Measurements from ENCODE around the gene HES5.

Gene HES5

GRCh38 chr1:2527556-2527860 is 2.6 kb downstream of the HES5 start:
- peaks cover 23% of the 10 kb centered on the region for H3K4me1 ChIP-seq (ENCODE audit: control insufficient read depth, low read length)
- no peak overlapping the region for H3K4me3 ChIP-seq (ENCODE audit: low read length)
- H3K79me2 ChIP-seq (ENCODE audit: control insufficient read depth, low read length): peaks cover 35% of the 10 kb centered on the region
- TF ChIP-seq, protein P1, sequence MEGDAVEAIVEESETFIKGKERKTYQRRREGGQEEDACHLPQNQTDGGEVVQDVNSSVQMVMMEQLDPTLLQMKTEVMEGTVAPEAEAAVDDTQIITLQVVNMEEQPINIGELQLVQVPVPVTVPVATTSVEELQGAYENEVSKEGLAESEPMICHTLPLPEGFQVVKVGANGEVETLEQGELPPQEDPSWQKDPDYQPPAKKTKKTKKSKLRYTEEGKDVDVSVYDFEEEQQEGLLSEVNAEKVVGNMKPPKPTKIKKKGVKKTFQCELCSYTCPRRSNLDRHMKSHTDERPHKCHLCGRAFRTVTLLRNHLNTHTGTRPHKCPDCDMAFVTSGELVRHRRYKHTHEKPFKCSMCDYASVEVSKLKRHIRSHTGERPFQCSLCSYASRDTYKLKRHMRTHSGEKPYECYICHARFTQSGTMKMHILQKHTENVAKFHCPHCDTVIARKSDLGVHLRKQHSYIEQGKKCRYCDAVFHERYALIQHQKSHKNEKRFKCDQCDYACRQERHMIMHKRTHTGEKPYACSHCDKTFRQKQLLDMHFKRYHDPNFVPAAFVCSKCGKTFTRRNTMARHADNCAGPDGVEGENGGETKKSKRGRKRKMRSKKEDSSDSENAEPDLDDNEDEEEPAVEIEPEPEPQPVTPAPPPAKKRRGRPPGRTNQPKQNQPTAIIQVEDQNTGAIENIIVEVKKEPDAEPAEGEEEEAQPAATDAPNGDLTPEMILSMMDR (IDR thresholded peaks at IDR 0.05; ENCODE audit: low read depth, low read length, poor library complexity, severe bottlenecking): no peak
- no peak for TF ChIP-seq EZH2phosphoT487 (IDR thresholded peaks at IDR 0.05; ENCODE audit: borderline replicate concordance, low read length)
- no peaks in the 10 kb centered on the region for H3F3A ChIP-seq (ENCODE audit: control insufficient read depth, insufficient read depth)
- no peak overlapping the region for H3K27ac ChIP-seq (ENCODE audit: low read depth, low read length)
- no peaks in the 10 kb centered on the region for H3K9me2 ChIP-seq (replicated peaks; ENCODE audit: control insufficient read depth, low read length)
- peaks cover 7% of the 10 kb centered on the region for H3K36me3 ChIP-seq (ENCODE audit: control insufficient read depth, low read length)
- H3K27me3 ChIP-seq (ENCODE audit: control insufficient read depth, low read length): peaks cover 49% of the 10 kb centered on the region
- H3K9me3 ChIP-seq (ENCODE audit: control insufficient read depth, insufficient read depth, low read length): no peaks in the 10 kb centered on the region
- H4K20me1 ChIP-seq (ENCODE audit: control insufficient read depth, insufficient read depth, low read depth, low read length): peaks cover 22% of the 10 kb centered on the region
- H3K4me2 ChIP-seq (ENCODE audit: low read length): no peak overlapping the region

- Histone ChIP-seq H3K79me2 (ENCODE audit: control insufficient read depth, low read length) (peaks cover 41% of the 10 kb centered on the region), H3K4me1 (ENCODE audit: control insufficient read depth, low read length) (peaks cover 23% of the 10 kb centered on the region), H3K4me2 (ENCODE audit: low read length) (peak overlapping the region; percentile 65), H4K20me1 (ENCODE audit: control insufficient read depth, insufficient read depth, low read depth, low read length) (peaks cover 24% of the 10 kb centered on the region), H3K36me3 (ENCODE audit: control insufficient read depth, low read length) (peaks cover 11% of the 10 kb centered on the region), H3K9me3 (ENCODE audit: control insufficient read depth, insufficient read depth, low read length) (no peaks in the 10 kb centered on the region), H3K27me3 (ENCODE audit: control insufficient read depth, low read length) (peaks cover 49% of the 10 kb centered on the region), H3F3A (ENCODE audit: control insufficient read depth, insufficient read depth) (no peaks in the 10 kb centered on the region), H3K9me2 (replicated peaks; ENCODE audit: control insufficient read depth, low read length) (no peaks in the 10 kb centered on the region), H3K27ac (ENCODE audit: low read depth, low read length) (no peak overlapping the region), H3K4me3 (ENCODE audit: low read length) (peak overlapping the region; percentile 70)
- TF ChIP-seq, protein P1 (IDR thresholded peaks at IDR 0.05; ENCODE audit: low read depth, low read length, poor library complexity, severe bottlenecking): no peak
- TF ChIP-seq EZH2phosphoT487 (IDR thresholded peaks at IDR 0.05; ENCODE audit: borderline replicate concordance, low read length): no peak
Measured at GRCh38 chr1:2526824-2527555, 3.1 kb downstream of the HES5 start.

DNA sequence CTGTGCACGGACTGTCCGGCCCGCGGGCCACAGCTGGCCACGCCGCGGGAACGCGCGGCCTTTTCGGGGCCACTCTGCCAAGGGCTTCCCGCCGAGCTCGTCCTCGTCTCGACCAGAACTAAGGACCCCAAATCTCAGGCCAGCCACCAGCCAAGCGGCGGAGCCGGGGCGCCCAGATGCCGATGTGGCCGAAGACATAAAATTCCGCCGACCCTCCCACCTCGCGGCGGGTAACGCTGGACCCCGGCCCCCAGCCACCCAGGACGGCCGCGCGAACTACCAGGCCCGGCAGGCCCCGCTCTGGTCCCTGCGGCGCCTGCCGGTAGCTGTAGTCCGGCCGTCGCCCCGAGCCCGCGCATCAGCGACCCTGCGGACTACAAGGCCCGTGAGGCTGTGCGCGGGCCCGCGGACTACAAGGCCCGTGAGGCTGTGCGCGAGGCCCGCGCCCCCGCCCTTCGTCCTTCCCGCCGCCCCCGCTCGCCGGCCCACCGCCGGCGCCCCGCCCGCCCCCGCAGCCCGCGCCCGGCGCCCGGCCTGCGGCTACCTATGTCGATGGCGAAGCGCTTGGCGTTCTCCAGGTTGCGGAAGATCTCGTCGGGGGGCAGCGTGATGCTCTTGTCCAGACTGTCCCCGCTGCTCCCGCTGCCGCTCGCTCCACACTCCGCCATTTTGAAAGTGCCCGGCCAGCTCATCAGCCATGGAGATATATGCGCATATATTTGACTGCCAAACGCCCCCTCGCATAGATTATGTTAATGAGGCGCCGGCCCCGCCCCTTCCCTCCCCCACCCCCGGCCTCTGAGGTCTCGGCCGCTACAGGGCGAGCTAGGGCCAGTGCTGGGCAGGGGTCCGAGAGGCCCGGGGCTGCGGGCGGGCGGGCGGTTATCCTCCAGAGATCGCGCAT is 3.9 kb downstream of the HES5 start, which contains the start of gene PANK4:
Gene PANK4, minus strand, starts transcription at position 677 of the 904 bp plus-strand sequence. Its CDS starts 9 bp downstream, at position 668.
- H3K9me2 ChIP-seq (replicated peaks; ENCODE audit: control insufficient read depth, low read length): no peaks in the 10 kb centered on the region
- H3K27ac ChIP-seq (ENCODE audit: low read depth, low read length): peak within 1 kb of the TSS; percentile 7; the same call in 1 of the 2 replicates
- peaks cover 23% of the 10 kb centered on the region for H3K4me1 ChIP-seq (ENCODE audit: control insufficient read depth, low read length)
- H3K4me2 ChIP-seq (ENCODE audit: low read length): peak within 1 kb of the TSS; percentile 68
- H3K4me3 ChIP-seq (ENCODE audit: low read length): peak within 1 kb of the TSS; percentile 81
- no peaks in the 10 kb centered on the region for H3K9me3 ChIP-seq (ENCODE audit: control insufficient read depth, insufficient read depth, low read length)
- peaks cover 20% of the 10 kb centered on the region for H3K36me3 ChIP-seq (ENCODE audit: control insufficient read depth, low read length)
- peaks cover 48% of the 10 kb centered on the region for H3K79me2 ChIP-seq (ENCODE audit: control insufficient read depth, low read length)
- H3K27me3 ChIP-seq (ENCODE audit: control insufficient read depth, low read length): peaks cover 40% of the 10 kb centered on the region
- H3F3A ChIP-seq (ENCODE audit: control insufficient read depth, insufficient read depth): no peaks in the 10 kb centered on the region
- peaks cover 24% of the 10 kb centered on the region for H4K20me1 ChIP-seq (ENCODE audit: control insufficient read depth, insufficient read depth, low read depth, low read length)
- no peak for TF ChIP-seq EZH2phosphoT487 (IDR thresholded peaks at IDR 0.05; ENCODE audit: borderline replicate concordance, low read length)
